HG03460 (cell line): ENCODE data around the gene BRIX1.

Experiments used
- ATAC-seq: cut with Tn5 transposase; IDR thresholded peaks from one replicate; pipeline ENCODE4 v1.9.1; 2021; ENCODE audit not compliant: unreplicated experiment

The BRIX1 gene

GRCh38 chr5:34915139-34915855 lies at the start of gene BRIX1, which contains the start of gene RAD1:
BRIX1 (plus strand) TSS chr5:34915711; CDS start chr5:34915739, 28 bp downstream.
RAD1 (minus strand) TSS chr5:34915504; CDS start chr5:34914892, 612 bp downstream.
- peak; percentile 98 for ATAC-seq

- no peak for ATAC-seq
These were observed 48.5 kb upstream of the BRIX1 start for GRCh38 chr5:34866989-34867471.

GRCh38 chr5:34867660-34868059 lies 47.9 kb upstream of the BRIX1 start:
- ATAC-seq: no peak

GRCh38 chr5:34868791-34869190 lies 46.7 kb upstream of the BRIX1 start:
- no peak for ATAC-seq

- no peak for ATAC-seq
These were observed 46.3 kb upstream of the BRIX1 start for GRCh38 chr5:34869256-34869655.

GRCh38 chr5:34870382-34870781 lies 45.1 kb upstream of the BRIX1 start:
- ATAC-seq: no peak

GRCh38 chr5:34876275-34876674 lies 39.2 kb upstream of the BRIX1 start:
- no peak for ATAC-seq

- no peak for ATAC-seq
These were observed 34.3 kb upstream of the BRIX1 start for GRCh38 chr5:34881246-34881645.

- no peak for ATAC-seq
These were observed 29.0 kb upstream of the BRIX1 start for GRCh38 chr5:34886392-34887119.

GRCh38 chr5:34889394-34889793 lies 26.1 kb upstream of the BRIX1 start:
- no peak for ATAC-seq

GRCh38 chr5:34891981-34892380 lies 23.5 kb upstream of the BRIX1 start:
- no peak for ATAC-seq

GRCh38 chr5:34892414-34892813 lies 23.1 kb upstream of the BRIX1 start:
- ATAC-seq: no peak

- ATAC-seq: no peak
These were observed 20.8 kb upstream of the BRIX1 start for GRCh38 chr5:34894716-34895115.

GRCh38 chr5:34895641-34896419 lies 19.7 kb upstream of the BRIX1 start:
- ATAC-seq: no peak

GRCh38 chr5:34897646-34898045 lies 17.9 kb upstream of the BRIX1 start:
- ATAC-seq: no peak

GRCh38 chr5:34898258-34898895 lies 17.1 kb upstream of the BRIX1 start:
- peak; percentile 87 for ATAC-seq

GRCh38 chr5:34899066-34899465 lies 16.4 kb upstream of the BRIX1 start:
- no peak for ATAC-seq

- no peak for ATAC-seq
These were observed 14.9 kb upstream of the BRIX1 start for GRCh38 chr5:34900652-34901051.

GRCh38 chr5:34903260-34903659 lies 12.3 kb upstream of the BRIX1 start:
- ATAC-seq: no peak

GRCh38 chr5:34905564-34905963 lies 9.9 kb upstream of the BRIX1 start:
- no peak for ATAC-seq

GRCh38 chr5:34913072-34913471 lies 2.4 kb upstream of the BRIX1 start:
- ATAC-seq: no peak
